ENCODE results near the gene FBXW2.

DNA sequence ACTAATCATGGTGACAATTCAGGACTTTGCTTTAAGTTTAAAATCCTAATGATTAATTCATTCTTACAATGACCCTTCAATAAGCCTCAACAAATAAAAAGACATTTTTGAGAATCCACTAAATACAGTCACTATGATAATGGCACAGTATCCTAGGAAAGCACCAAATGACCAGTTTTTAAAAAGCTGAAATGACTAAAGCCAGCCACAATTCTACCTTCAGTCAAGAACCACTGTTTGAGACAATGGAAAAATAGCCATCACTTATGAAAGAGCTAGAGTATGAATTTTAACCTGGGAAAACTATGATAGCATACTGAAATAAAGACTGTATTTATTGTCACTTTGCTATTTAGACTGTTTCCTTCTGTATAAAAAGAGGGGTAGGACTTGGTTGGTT, 14.0 kb downstream of the FBXW2 start:
- no peak for TF ChIP-seq POLR2AphosphoS5 (IDR thresholded peaks at IDR 0.05; ENCODE audit: low read depth, low read length)
- no peak for TF ChIP-seq REST (IDR thresholded peaks at IDR 0.05; ENCODE audit: insufficient read depth in 1 of 2, low read depth in 2 of 2, low read length in 2 of 2)
- no peak for TF ChIP-seq SIN3A (IDR thresholded peaks at IDR 0.05; ENCODE audit: borderline replicate concordance, insufficient read depth, low read length)
- TF ChIP-seq TAF1 (IDR thresholded peaks at IDR 0.05; ENCODE audit: borderline replicate concordance, insufficient read depth, low read length), result no peak
- TF ChIP-seq FOXP2 (optimal IDR thresholded peaks at IDR 0.05; ENCODE audit: borderline replicate concordance, extremely low read depth, extremely low read length, insufficient read depth), result no peak

Measured in PFSK-1 (cell line).